ENCODE results near the gene SIPA1L3.

- TF ChIP-seq YY1 (IDR thresholded peaks at IDR 0.05; ENCODE audit: low read depth) (no peak), CEBPB (IDR thresholded peaks at IDR 0.05) (no peak), EGR1 (IDR thresholded peaks at IDR 0.05) (no peak), MAX (IDR thresholded peaks at IDR 0.05) (no peak), RAD21 (IDR thresholded peaks at IDR 0.05; ENCODE audit: low read depth) (no peak), CREB1 (IDR thresholded peaks at IDR 0.05; ENCODE audit: low read depth) (no peak), FOXM1 (IDR thresholded peaks at IDR 0.05; ENCODE audit: borderline replicate concordance, low read depth) (no peak), EP300 (IDR thresholded peaks at IDR 0.05; ENCODE audit: borderline replicate concordance) (no peak), REST (IDR thresholded peaks at IDR 0.05; ENCODE audit: low read depth) (no peak), USF1 (IDR thresholded peaks at IDR 0.05) (no peak), TAF1 (IDR thresholded peaks at IDR 0.05; ENCODE audit: low read depth) (no peak), ZBTB7A (IDR thresholded peaks at IDR 0.05; ENCODE audit: low read depth) (no peak), NFIC (IDR thresholded peaks at IDR 0.05) (no peak), TEAD4 (IDR thresholded peaks at IDR 0.05) (no peak)
These were observed 171.4 kb downstream of the SIPA1L3 start for GRCh38 chr19:38078302-38078930.

All from Ishikawa (cell line).